H1 (cell line): ENCODE data around the gene CLINT1. TPM values are rescaled to one million over a fixed set of nuclear protein-coding genes. Genes with fewer than 3 reads are reported as not detected.
A peak's percentile ranks its signal among the peaks of the same experiment; 100 is the strongest.

ENCODE experiments used
- CTCF ChIA-PET: fragments of 300-600 bp; sonication (Branson Sonifier 250); formaldehyde crosslinking; loops from one replicate; lab custom pipeline; 2021; ENCODE audit not compliant: partially characterized antibody; lab: Charles Lee
- POLR2A ChIA-PET: fragments of 300-600 bp; sonication (Branson Sonifier 250); formaldehyde crosslinking; loops from one replicate; lab custom pipeline; 2021; ENCODE audit warnings: inconsistent platforms; ENCODE audit not compliant: partially characterized antibody; lab: Charles Lee
- DNase-seq, 2 experiments: peaks; one replicate each; pipeline versions ENCODE4 v3.0.0 to v3.0.0-alpha.2; 2010 to 2022; ENCODE audit warnings: low spot score in 2 of 2, low read depth in 1 of 2, mixed read lengths in 1 of 2
- FAIRE-seq: peaks from 2 replicates; lab custom pipeline; 2011; peaks lifted over from hg19 to GRCh38; lab: Jason Lieb, UNC
- H2AFZ ChIP-seq: 2 replicates; pipeline ENCODE4 v1.8.1; 2012; ENCODE audit warnings: low read length, inconsistent platforms
- H2AK5ac ChIP-seq: 2 replicates; pipeline ENCODE4 v1.6.1; 2013; ENCODE audit warnings: low read depth, low read length
- H2BK120ac ChIP-seq: replicated peaks from 2 replicates; pipeline ENCODE3; 2013; ENCODE audit warnings: low read depth, low read length, inconsistent platforms
- H2BK12ac ChIP-seq: 2 replicates; pipeline ENCODE4 v1.6.1; 2013; ENCODE audit warnings: low read depth, low read length
- H2BK15ac ChIP-seq: 2 replicates; pipeline ENCODE4 v1.6.1; 2013; ENCODE audit warnings: low read length
- H2BK20ac ChIP-seq: 2 replicates; pipeline ENCODE4 v1.6.1; 2013; ENCODE audit warnings: low read length
- H2BK5ac ChIP-seq: 2 replicates; pipeline ENCODE4 v1.6.1; 2013; ENCODE audit warnings: low read depth, low read length
- H3K14ac ChIP-seq: 2 replicates; pipeline ENCODE4 v1.6.1; 2013; ENCODE audit warnings: inconsistent platforms; ENCODE audit not compliant: insufficient read length
- H3K18ac ChIP-seq: 2 replicates; pipeline ENCODE4 v1.6.1; 2013; ENCODE audit warnings: low read length; ENCODE audit errors: extremely low read depth
- H3K23ac ChIP-seq: 2 replicates; pipeline ENCODE4 v1.6.1; 2013; ENCODE audit warnings: inconsistent platforms; ENCODE audit not compliant: insufficient read length
- H3K23me2 ChIP-seq: 2 replicates; pipeline ENCODE4 v1.6.1; 2013; ENCODE audit warnings: low read depth, low read length
- H3K27ac ChIP-seq: 2 replicates; pipeline ENCODE4 v1.6.1; 2011; ENCODE audit warnings: low read depth, low read length, inconsistent platforms
- H3K27me3 ChIP-seq, 4 experiments: replicated peaks in 1 of 4; 1 replicate in 1 of 4; 2 replicates in 3 of 4; pipeline versions ENCODE4 v1.6.1 to v1.8.1; 2011 to 2013; ENCODE audit warnings: low read length in 3 of 4, mild to moderate bottlenecking in 3 of 4, inconsistent platforms in 2 of 4, mixed read lengths in 2 of 4, moderate library complexity in 1 of 4; ENCODE audit not compliant: control insufficient read depth in 3 of 4, insufficient read depth in 3 of 4; ENCODE audit errors: extremely low read depth in 1 of 4
- H3K36me3 ChIP-seq, 4 experiments: 2 replicates each; pipeline versions ENCODE4 v1.6.1 to v1.8.1; 2011 to 2013; ENCODE audit warnings: mild to moderate bottlenecking in 4 of 4, low read length in 3 of 4, moderate library complexity in 2 of 4, control low read depth in 1 of 4, inconsistent platforms in 1 of 4; ENCODE audit not compliant: insufficient read depth in 4 of 4, control insufficient read depth in 2 of 4
- H3K4ac ChIP-seq: replicated peaks from 2 replicates; pipeline ENCODE3; 2013; ENCODE audit warnings: low read length, low read depth, mixed read lengths, inconsistent platforms; ENCODE audit not compliant: insufficient read length
- H3K4me1 ChIP-seq, 4 experiments: replicated peaks in 1 of 4; 1 replicate in 1 of 4; 2 replicates in 3 of 4; pipeline versions ENCODE4 v1.6.1 to v1.8.1; 2011 to 2013; ENCODE audit warnings: low read length in 3 of 4, inconsistent platforms in 2 of 4, mixed read lengths in 1 of 4; ENCODE audit not compliant: insufficient read depth in 4 of 4, control insufficient read depth in 3 of 4
- H3K4me2 ChIP-seq, 2 experiments: 2 replicates each; pipeline versions ENCODE4 v1.6.1 to v1.8.1; 2011 to 2013; ENCODE audit warnings: low read depth in 2 of 2, low read length in 2 of 2, control low read depth in 1 of 2, inconsistent platforms in 1 of 2, mild to moderate bottlenecking in 1 of 2; ENCODE audit not compliant: insufficient read depth in 1 of 2
- H3K4me3 ChIP-seq, 4 experiments: fragments of 200-600, 300-600 bp in 1 of 4; sonication (generic), shearing (Covaris generic), sonication (Bioruptor Twin) in 1 of 4; 2 replicates each; pipeline versions ENCODE4 v1.5.1 to v1.8.1; 2011 to 2016; ENCODE audit warnings: low read length in 4 of 4, low read depth in 3 of 4, control low read depth in 2 of 4, inconsistent platforms in 2 of 4, mild to moderate bottlenecking in 2 of 4, mixed read lengths in 1 of 4, moderate library complexity in 1 of 4; ENCODE audit not compliant: insufficient read depth in 2 of 4; ENCODE audit errors: extremely low read depth in 1 of 4
- H3K56ac ChIP-seq: replicated peaks from 2 replicates; pipeline ENCODE3; 2013; ENCODE audit warnings: low read depth, mild to moderate bottlenecking, mixed read lengths, low read length, inconsistent platforms; ENCODE audit not compliant: insufficient read length
- H3K79me1 ChIP-seq: 2 replicates; pipeline ENCODE4 v1.6.1; 2013; ENCODE audit warnings: low read depth, low read length, control low read depth
- H3K79me2 ChIP-seq, 2 experiments: 2 replicates each; pipeline versions ENCODE4 v1.6.1 to v1.8.1; 2012 to 2013; ENCODE audit warnings: low read length in 2 of 2, mild to moderate bottlenecking in 2 of 2, inconsistent platforms in 1 of 2; ENCODE audit not compliant: insufficient read depth in 2 of 2, control insufficient read depth in 1 of 2
- H3K9ac ChIP-seq, 4 experiments: replicated peaks in 1 of 4; 1 replicate in 1 of 4; 2 replicates in 3 of 4; pipeline versions ENCODE4 v1.6.1 to v1.8.1; 2011 to 2013; ENCODE audit warnings: low read depth in 3 of 4, low read length in 3 of 4, control low read depth in 2 of 4, mild to moderate bottlenecking in 2 of 4, moderate library complexity in 2 of 4, inconsistent platforms in 1 of 4; ENCODE audit errors: extremely low read depth in 1 of 4
- H3K9me3 ChIP-seq, 2 experiments: 2 replicates each; pipeline versions ENCODE4 v1.6.1 to v1.8.1; 2012 to 2013; ENCODE audit warnings: mild to moderate bottlenecking in 2 of 2, moderate library complexity in 2 of 2, control low read depth in 1 of 2, inconsistent platforms in 1 of 2, low read depth in 1 of 2, low read length in 1 of 2, mixed read lengths in 1 of 2; ENCODE audit not compliant: insufficient read depth in 2 of 2
- H4K20me1 ChIP-seq, 2 experiments: replicated peaks in 1 of 2; 2 replicates each; pipeline versions ENCODE3 to v1.8.1; 2011 to 2013; ENCODE audit warnings: inconsistent platforms in 2 of 2, low read length in 2 of 2, mild to moderate bottlenecking in 1 of 2; ENCODE audit not compliant: insufficient read depth in 2 of 2, control insufficient read depth in 1 of 2
- H4K5ac ChIP-seq: 2 replicates; pipeline ENCODE4 v1.6.1; 2013; ENCODE audit warnings: low read length, low read depth, mixed read lengths, inconsistent platforms; ENCODE audit not compliant: insufficient read length
- H4K8ac ChIP-seq: 2 replicates; pipeline ENCODE4 v1.8.0; 2013; ENCODE audit warnings: mild to moderate bottlenecking, moderate library complexity, low read length, inconsistent platforms; ENCODE audit not compliant: insufficient read depth; ENCODE audit errors: extremely low read depth
- H4K91ac ChIP-seq: replicated peaks from 2 replicates; pipeline ENCODE3; 2013; ENCODE audit warnings: low read length, mixed read lengths, inconsistent platforms; ENCODE audit not compliant: insufficient read length
- ATF3 ChIP-seq: IDR thresholded peaks from 2 replicates; pipeline ENCODE4 v1.6.1; 2011; ENCODE audit warnings: low read depth, mild to moderate bottlenecking, low read length; ENCODE audit not compliant: insufficient read depth
- BACH1 ChIP-seq: IDR thresholded peaks from 2 replicates; pipeline ENCODE4 v1.6.1; 2012; ENCODE audit warnings: low read length, improper control_type of control experiment
- NANOG ChIP-seq: IDR thresholded peaks from 2 replicates; pipeline ENCODE4 v1.6.1; 2011; ENCODE audit warnings: low read length, low read depth, mild to moderate bottlenecking, inconsistent platforms; ENCODE audit not compliant: insufficient read depth, poor library complexity, severe bottlenecking
- TAF1 ChIP-seq: IDR thresholded peaks from 2 replicates; pipeline ENCODE4 v1.6.1; 2011; ENCODE audit warnings: mild to moderate bottlenecking, low read depth, low read length
- WGBS, 2 experiments: shearing (Covaris generic) in 1 of 2; methylation state at CpG; one replicate each; pipeline versions ENCODE4 v1.1.6 to v1.1.7; 2013 to 2015; ENCODE audit warnings: low lambda C conversion rate in 2 of 2, mixed read lengths in 2 of 2, inconsistent platforms in 1 of 2, low coverage in 1 of 2, missing lambda C conversion rate in 1 of 2; ENCODE audit not compliant: insufficient replicate concordance in 2 of 2, insufficient coverage in 1 of 2, insufficient read length in 1 of 2; ENCODE audit errors: extremely low coverage in 1 of 2, missing lambda C conversion rate in 1 of 2; 5-methylcytosine and 5-hydroxymethylcytosine counted together
- polyA plus RNA-seq, 7 experiments: library from polyadenylated mRNA; depleted of rRNA in 3 of 7; stranded (reverse) in 5 of 7; unstranded in 2 of 7; fragments of >200 nt in 5 of 7; fragments of 200-250 nt in 2 of 7; gene quantifications; 1 replicate in 5 of 7; 2 replicates in 1 of 7; 4 replicates in 1 of 7; pipeline versions ENCODE4 v1.2.1 to v1.2.3, GENCODE V29; 2011 to 2013; ENCODE audit warnings: missing spikeins in 2 of 7, mixed read lengths in 2 of 7
- total RNA-seq: library from RNA; stranded (reverse); fragmentation: NEBNext Ultra II Directional; extraction: Animal tissue kit (Norgen Biotek cat#: 25700); gene quantifications from 2 replicates; pipeline ENCODE4 v1.2.1, GENCODE V29; 2021

The CLINT1 gene
- total and polyA plus RNA-seq, 2 of the 8 experiments (the other 6 are each of a cell fraction or from before 2014, with no cell fraction given): 85.9 to 140 TPM

- FAIRE-seq: no peak
- H2BK12ac ChIP-seq: 0 out of 2 replicates have a peak overlapping the region, but pooled peaks have one; percentile 60
- TF ChIP-seq ATF3 (no peak), NANOG (no peak), TAF1 (no peak), BACH1 (peak; percentile 38; the same call in 1 of the 2 replicates)
- no peak overlapping the region for H3K4me3 ChIP-seq
- no peaks in the 10 kb centered on the region for H3K36me3 ChIP-seq
- no peaks in the 10 kb centered on the region for H3K23me2 ChIP-seq
- no peak overlapping the region for H3K14ac ChIP-seq
- no peaks in the 10 kb centered on the region for H3K27me3 ChIP-seq
- H3K9me3 ChIP-seq: peaks cover 0 to 3% of the 10 kb centered on the region in 2 experiments; a peak in 1 of 4 replicates
- H3K79me1 ChIP-seq: no peaks in the 10 kb centered on the region
- H4K5ac ChIP-seq: no peak overlapping the region
- H2AK5ac ChIP-seq: no peak overlapping the region
- H3K9ac ChIP-seq: no peak overlapping the region
- no peak overlapping the region for H3K56ac ChIP-seq
- no peaks in the 10 kb centered on the region for H4K20me1 ChIP-seq
- H2BK120ac ChIP-seq: no peak overlapping the region
- peaks cover 0 to 2% (median 0%) of the 10 kb centered on the region in 4 experiments; a peak in 1 of 7 replicates for H3K4me1 ChIP-seq
- H3K4ac ChIP-seq: no peak overlapping the region
- H3K4me2 ChIP-seq: no peak overlapping the region
- H2BK5ac ChIP-seq: peak overlapping the region; percentile 56; the same call in 1 of the 2 replicates
- H2BK20ac ChIP-seq: no peak overlapping the region
- H3K18ac ChIP-seq: no peak overlapping the region
- 78% methylated on average over 7 of the region's 7 CpGs; no CpG with 5 or more reads in 1 of the 2 experiments for WGBS, 2 experiments
- H2BK15ac ChIP-seq: no peak overlapping the region
- no peak overlapping the region for H3K27ac ChIP-seq
- DNase-seq: no peak
- H4K91ac ChIP-seq: no peak overlapping the region
- ChIA-PET POLR2A (interaction anchor here (0.5 kb wide), 1 partner anchor 9 kb away, joined by 4 read pairs; no protein-coding TSS in a partner anchor), CTCF (interaction anchor here (0.9 to 1.8 kb wide), 3 partner anchors 46 to 124 kb away, joined by 4 to 5 read pairs (median 5); no protein-coding TSS in a partner anchor)
- H2AFZ ChIP-seq: 0 out of 2 replicates have a peak overlapping the region, but pooled peaks have one; percentile 11
- H4K8ac ChIP-seq: no peak overlapping the region
- H3K79me2 ChIP-seq: no peaks in the 10 kb centered on the region
- H3K23ac ChIP-seq: no peak overlapping the region
Observed at GRCh38 chr5:157870837-157871834, 12.2 kb upstream of the CLINT1 start.
